ENCODE data around the gene NFKBIE. TPM values are rescaled to one million over a fixed set of nuclear protein-coding genes. Genes with fewer than 3 reads are reported as not detected.

NFKBIE gene
- total RNA-seq, 1 donor from 2014 or later: 5.3 TPM

GRCh38 chr6:44211284-44211683, 54.1 kb downstream of the NFKBIE start:
- FAIRE-seq: no peak
- Histone ChIP-seq H3K36me3 (ENCODE audit: control insufficient read depth, insufficient read depth, low read length) (no peaks in the 10 kb centered on the region), H3K27me3 (ENCODE audit: control insufficient read depth, insufficient read depth, low read length) (no peaks in the 10 kb centered on the region), H3K4me3 (ENCODE audit: low read depth, low read length) (no peak overlapping the region)
- DNase-seq (ENCODE audit: low read depth): no peak
- no peak for TF ChIP-seq CTCF (IDR thresholded peaks at IDR 0.05; ENCODE audit: insufficient read depth, low read length, severe bottlenecking)

Other genes starting within 250 kb of the NFKBIE start
- 66.3 and 90.0 TPM in 2 replicates for gene MRPL14, start 138.1 kb downstream of the NFKBIE start, total RNA-seq
- 27.4 and 40.3 TPM in 2 replicates for gene TMEM63B, start 138.0 kb downstream of the NFKBIE start, total RNA-seq
- not detected in 2 replicates for gene CAPN11, start 106.7 kb downstream of the NFKBIE start, total RNA-seq
- gene MYMX, start 48.6 kb downstream of the NFKBIE start, total RNA-seq: not detected in 2 replicates
- 1.2 and 1.8 TPM in 2 replicates for gene SLC29A1, start 42.0 kb downstream of the NFKBIE start, total RNA-seq
- 200 and 396 TPM in 2 replicates for gene HSP90AB1, start 18.4 kb downstream of the NFKBIE start, total RNA-seq
- 50.4 and 52.9 TPM in 2 replicates for gene SLC35B2, start 8.0 kb downstream of the NFKBIE start, total RNA-seq
- gene TMEM151B, start 4.9 kb upstream of the NFKBIE start, total RNA-seq: not detected in 2 replicates
- 9.5 and 12.4 TPM in 2 replicates for gene AARS2, start 47.8 kb upstream of the NFKBIE start, total RNA-seq
- not detected in 2 replicates for gene SPATS1, start 77.1 kb upstream of the NFKBIE start, total RNA-seq
- 16.8 and 18.9 TPM in 2 replicates for gene CDC5L, start 122.2 kb upstream of the NFKBIE start, total RNA-seq